ENCODE data around the gene RPS24.

DNA sequence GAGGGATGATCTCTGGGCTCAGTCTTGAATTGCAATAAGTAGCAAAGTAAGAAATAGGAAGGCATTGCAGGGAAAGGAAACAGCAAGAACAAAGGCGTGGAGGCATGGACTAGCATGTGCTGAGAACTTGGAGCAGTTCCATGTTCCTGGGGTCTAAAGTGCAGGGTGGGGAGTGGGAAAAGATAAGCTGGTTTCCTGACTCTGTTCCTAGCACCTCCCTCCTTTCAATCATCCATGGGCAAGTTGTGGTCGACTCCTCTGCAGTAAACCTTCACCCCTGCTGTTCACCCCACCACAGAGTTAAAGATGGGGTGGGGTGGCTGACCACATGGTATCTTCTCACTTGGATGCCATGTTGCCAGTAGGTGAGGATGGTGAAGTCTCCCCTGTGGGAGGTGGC lies 29.6 kb downstream of the RPS24 start:
- no peak for TF ChIP-seq POLR2A (IDR thresholded peaks at IDR 0.05)
- no peak for TF ChIP-seq CTCF (IDR thresholded peaks at IDR 0.05 in 4 of 5, conservative IDR thresholded peaks at IDR 0.05 in 1 of 5)

Measured in gastrocnemius medialis (tissue), 4 donors.